K562 (cell line): ENCODE results near the gene FAM20B. TPM values are rescaled to one million over a fixed set of nuclear protein-coding genes. Genes with fewer than 3 reads are reported as not detected.

Experiments
- BRD9 ChIP-seq: fragments of 450-650 bp; IDR thresholded peaks from 2 replicates; pipeline ENCODE4 v1.6.1; 2018; ENCODE audit warnings: low read depth; ENCODE audit not compliant: partially characterized antibody
- DPF2 ChIP-seq: fragments of 450-650 bp; IDR thresholded peaks from 2 replicates; pipeline ENCODE4 v1.6.1; 2016
- HIVEP1 ChIP-seq: fragments of 250-450 bp; sonication (Bioruptor Pico); IDR thresholded peaks from 2 replicates; pipeline ENCODE4 v1.4.0; 2020; ENCODE audit warnings: mild to moderate bottlenecking
- NR2F6 ChIP-seq: fragments of 450-650 bp; formaldehyde crosslinking; IDR thresholded peaks from 2 replicates; pipeline ENCODE4 v1.4.0; 2020; ENCODE audit warnings: mild to moderate bottlenecking
- POLR2AphosphoS5 ChIP-seq: IDR thresholded peaks from 2 replicates; pipeline ENCODE4 v1.6.1; 2011; ENCODE audit warnings: mild to moderate bottlenecking, low read depth, low read length, moderate library complexity; ENCODE audit not compliant: control insufficient read depth, insufficient read depth
- RAD21 ChIP-seq, 2 experiments: fragments of 250-450 bp in 1 of 2; fragments of 450-650 bp in 1 of 2; sonication (Bioruptor Pico) in 1 of 2; formaldehyde crosslinking in 1 of 2; IDR thresholded peaks in 1 of 2; conservative IDR thresholded peaks in 1 of 2; 2 replicates each; pipeline versions ENCODE4 v1.4.0 to v1.8.0; 2020 to 2022; ENCODE audit warnings: mild to moderate bottlenecking in 2 of 2, moderate library complexity in 1 of 2
- TAF15 ChIP-seq: fragments of 200-400 bp; formaldehyde crosslinking; IDR thresholded peaks from 2 replicates; pipeline ENCODE4 v1.6.1; 2017; ENCODE audit warnings: mild to moderate bottlenecking, low read depth, low read length, moderate library complexity
- XRCC5 ChIP-seq: fragments of 200-400 bp; formaldehyde crosslinking; IDR thresholded peaks from 2 replicates; pipeline ENCODE4 v1.6.1; 2017; ENCODE audit warnings: low read depth, mild to moderate bottlenecking, low read length
- ZNF318 ChIP-seq, 2 experiments: fragments of 450-650 bp; IDR thresholded peaks; 2 replicates each; pipeline ENCODE4 v1.6.1; 2016; ENCODE audit warnings: mild to moderate bottlenecking in 2 of 2, borderline replicate concordance in 1 of 2, low read depth in 1 of 2, moderate library complexity in 1 of 2
- ZNF507 ChIP-seq: conservative IDR thresholded peaks from 2 replicates; pipeline ENCODE4 v1.6.1; 2017; ENCODE audit warnings: missing genetic modification characterization, missing compliant biosample characterization
- polyA plus RNA-seq, 8 experiments: library from polyadenylated mRNA; depleted of rRNA in 4 of 8; stranded (reverse) in 5 of 8; unstranded in 3 of 8; fragments of >200 nt; fragmentation: Nextera tagmentation in 2 of 8; fragmentation: Illumina TruSeq in 1 of 8; extraction: Ambion mirVana in 2 of 8; extraction: Trizol in 1 of 8; gene quantifications; 2 replicates each; pipeline versions ENCODE4 v1.2.1 to v1.2.3, GENCODE V29; 2011 to 2014; ENCODE audit warnings: inconsistent platforms in 1 of 8, missing spikeins in 1 of 8
- total RNA-seq, 7 experiments: library from RNA; depleted of rRNA in 6 of 7; stranded (reverse); fragments of >200 nt in 6 of 7; fragmentation: Illumina TruSeq in 2 of 7; extraction: Trizol in 2 of 7; gene quantifications; 2 replicates each; pipeline versions ENCODE4 v1.2.1 to v1.2.3, GENCODE V29; 2011 to 2021; ENCODE audit warnings: low replicate concordance in 1 of 7
- TF ChIP-seq, protein P1 (sequence below): sonication (generic); formaldehyde crosslinking; IDR thresholded peaks from 2 replicates; pipeline ENCODE4 v1.8.0; 2023; ENCODE audit warnings: mild to moderate bottlenecking, missing genetic modification reagents
- TF ChIP-seq, protein P2 (sequence below): fragments of 250-450 bp; sonication (Bioruptor Pico); IDR thresholded peaks from 2 replicates; pipeline ENCODE4 v1.5.0; 2021; ENCODE audit warnings: mild to moderate bottlenecking, borderline replicate concordance
- TF ChIP-seq, protein P3 (sequence below): sonication (generic); formaldehyde crosslinking; IDR thresholded peaks from 2 replicates; pipeline ENCODE4 v1.8.1; 2023; ENCODE audit warnings: mild to moderate bottlenecking, missing genetic modification reagents

The FAM20B gene
- total and polyA plus RNA-seq, 9 of the 15 experiments (the other 6 are each of a cell fraction or from before 2014, with no cell fraction given): 7.2 to 67.5 (median 42.9) TPM

- TF ChIP-seq ZNF318 (IDR thresholded peaks at IDR 0.05; ENCODE audit: borderline replicate concordance in 1 of 2, low read depth in 1 of 2) (no peak), DPF2 (peak; percentile 93), ZNF507 (tag) (no peak), RAD21 (CRISPR knock-in tag; conservative IDR thresholded peaks at IDR 0.05 in 1 of 2, IDR thresholded peaks at IDR 0.05 in 1 of 2) (peak in 1 of 2 experiments; percentile 10; a peak in 1 of 4 replicates), NR2F6 (CRISPR knock-in tag) (no peak), POLR2AphosphoS5 (peak; percentile 74), BRD9 (no peak), HIVEP1 (CRISPR knock-in tag) (no peak), XRCC5 (0 out of 2 replicates have a peak, but pooled peaks have one; percentile 28), TAF15 (no peak)
- TF ChIP-seq, protein P1, sequence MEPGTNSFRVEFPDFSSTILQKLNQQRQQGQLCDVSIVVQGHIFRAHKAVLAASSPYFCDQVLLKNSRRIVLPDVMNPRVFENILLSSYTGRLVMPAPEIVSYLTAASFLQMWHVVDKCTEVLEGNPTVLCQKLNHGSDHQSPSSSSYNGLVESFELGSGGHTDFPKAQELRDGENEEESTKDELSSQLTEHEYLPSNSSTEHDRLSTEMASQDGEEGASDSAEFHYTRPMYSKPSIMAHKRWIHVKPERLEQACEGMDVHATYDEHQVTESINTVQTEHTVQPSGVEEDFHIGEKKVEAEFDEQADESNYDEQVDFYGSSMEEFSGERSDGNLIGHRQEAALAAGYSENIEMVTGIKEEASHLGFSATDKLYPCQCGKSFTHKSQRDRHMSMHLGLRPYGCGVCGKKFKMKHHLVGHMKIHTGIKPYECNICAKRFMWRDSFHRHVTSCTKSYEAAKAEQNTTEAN (CRISPR knock-in tag): no peak
- TF ChIP-seq, protein P2, sequence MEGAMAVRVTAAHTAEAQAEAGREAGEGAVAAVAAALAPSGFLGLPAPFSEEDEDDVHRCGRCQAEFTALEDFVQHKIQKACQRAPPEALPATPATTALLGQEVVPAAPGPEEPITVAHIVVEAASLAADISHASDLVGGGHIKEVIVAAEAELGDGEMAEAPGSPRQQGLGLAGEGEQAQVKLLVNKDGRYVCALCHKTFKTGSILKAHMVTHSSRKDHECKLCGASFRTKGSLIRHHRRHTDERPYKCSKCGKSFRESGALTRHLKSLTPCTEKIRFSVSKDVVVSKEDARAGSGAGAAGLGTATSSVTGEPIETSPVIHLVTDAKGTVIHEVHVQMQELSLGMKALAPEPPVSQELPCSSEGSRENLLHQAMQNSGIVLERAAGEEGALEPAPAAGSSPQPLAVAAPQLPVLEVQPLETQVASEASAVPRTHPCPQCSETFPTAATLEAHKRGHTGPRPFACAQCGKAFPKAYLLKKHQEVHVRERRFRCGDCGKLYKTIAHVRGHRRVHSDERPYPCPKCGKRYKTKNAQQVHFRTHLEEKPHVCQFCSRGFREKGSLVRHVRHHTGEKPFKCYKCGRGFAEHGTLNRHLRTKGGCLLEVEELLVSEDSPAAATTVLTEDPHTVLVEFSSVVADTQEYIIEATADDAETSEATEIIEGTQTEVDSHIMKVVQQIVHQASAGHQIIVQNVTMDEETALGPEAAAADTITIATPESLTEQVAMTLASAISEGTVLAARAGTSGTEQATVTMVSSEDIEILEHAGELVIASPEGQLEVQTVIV (CRISPR knock-in tag): no peak
- TF ChIP-seq, protein P3, sequence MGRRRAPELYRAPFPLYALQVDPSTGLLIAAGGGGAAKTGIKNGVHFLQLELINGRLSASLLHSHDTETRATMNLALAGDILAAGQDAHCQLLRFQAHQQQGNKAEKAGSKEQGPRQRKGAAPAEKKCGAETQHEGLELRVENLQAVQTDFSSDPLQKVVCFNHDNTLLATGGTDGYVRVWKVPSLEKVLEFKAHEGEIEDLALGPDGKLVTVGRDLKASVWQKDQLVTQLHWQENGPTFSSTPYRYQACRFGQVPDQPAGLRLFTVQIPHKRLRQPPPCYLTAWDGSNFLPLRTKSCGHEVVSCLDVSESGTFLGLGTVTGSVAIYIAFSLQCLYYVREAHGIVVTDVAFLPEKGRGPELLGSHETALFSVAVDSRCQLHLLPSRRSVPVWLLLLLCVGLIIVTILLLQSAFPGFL (CRISPR knock-in tag): no peak
These were observed 8.8 kb upstream of the FAM20B start (continued) for GRCh38 chr1:179016706-179017382.
